Activated naive CD4-positive, alpha-beta T cell (primary cell): Measurements from ENCODE around the gene S100G.
A peak's percentile ranks its signal among the peaks of the same experiment; 100 is the strongest.

Source experiments
- DNase-seq, 4 experiments: peaks; one replicate each; lab custom pipeline; 2025; lab: John Stamatoyannopoulos, UW

S100G gene

GRCh38 chrX:16651391-16652024 is 1.6 kb downstream of the S100G start:
- DNase-seq: no peak

- no peak for DNase-seq
These were observed 3.5 kb downstream of the S100G start for GRCh38 chrX:16653424-16653823.

- DNase-seq: no peak
These were observed 4.1 kb downstream of the S100G start for GRCh38 chrX:16654093-16654492.

GRCh38 chrX:16658284-16658683 is 8.3 kb downstream of the S100G start:
- no peak for DNase-seq

GRCh38 chrX:16659321-16659720 is 9.4 kb downstream of the S100G start:
- no peak for DNase-seq

- DNase-seq: no peak
These were observed 11.5 kb downstream of the S100G start for GRCh38 chrX:16661495-16661894.

GRCh38 chrX:16662402-16662801 is 12.4 kb downstream of the S100G start:
- DNase-seq: no peak

GRCh38 chrX:16664074-16664473 is 14.1 kb downstream of the S100G start:
- no peak for DNase-seq

GRCh38 chrX:16664626-16665025 is 14.7 kb downstream of the S100G start:
- DNase-seq: no peak

GRCh38 chrX:16665089-16665488 is 15.1 kb downstream of the S100G start:
- no peak for DNase-seq

- no peak for DNase-seq
These were observed 16.6 kb downstream of the S100G start for GRCh38 chrX:16666541-16666940.

- DNase-seq: peak in 1 of 4 experiments; percentile 2
These were observed 21.0 kb downstream of the S100G start for GRCh38 chrX:16671005-16671404.

- no peak for DNase-seq
These were observed 28.7 kb downstream of the S100G start for GRCh38 chrX:16678689-16679088.

- no peak for DNase-seq
These were observed 33.2 kb downstream of the S100G start for GRCh38 chrX:16683007-16683664.

- DNase-seq: no peak
These were observed 37.6 kb downstream of the S100G start for GRCh38 chrX:16687514-16687913.

- peak; percentile 5 to 66 (median 46) for DNase-seq
These were observed 45.2 kb downstream of the S100G start for GRCh38 chrX:16695079-16695676.

GRCh38 chrX:16696956-16697355 is 47.0 kb downstream of the S100G start:
- no peak for DNase-seq

- no peak for DNase-seq
These were observed 49.4 kb downstream of the S100G start for GRCh38 chrX:16699389-16699788.

- DNase-seq: no peak
These were observed 50.8 kb downstream of the S100G start for GRCh38 chrX:16700734-16701133.

GRCh38 chrX:16702700-16703599 is 53.0 kb downstream of the S100G start:
- DNase-seq: no peak
